Coronary artery (tissue), 2 donors: Measurements from ENCODE around the gene SCGB1D4.
A peak's percentile ranks its signal among the peaks of the same experiment; 100 is the strongest.
"Not testable (repeated sequence)": the region's sequence is repeated elsewhere in the genome, so short reads cannot be mapped to it uniquely, and the experiment has no call there.

ENCODE experiments used
- DNase-seq: peaks from one replicate; pipeline ENCODE4 v3.0.0-alpha.2; 2017; ENCODE audit warnings: low spot score
- H3K27ac ChIP-seq, 2 donors: fragments of 200-600 bp; sonication (generic); one replicate each; pipeline ENCODE4 v1.5.1; 2016 to 2019
- H3K4me3 ChIP-seq: fragments of 200-600 bp; sonication (generic); 2 replicates; pipeline ENCODE4 v1.5.1; 2016; ENCODE audit warnings: mild to moderate bottlenecking, moderate library complexity
- CTCF ChIP-seq: fragments of 200-600 bp; sonication (generic); IDR thresholded peaks from one replicate; pipeline ENCODE4 v1.5.1; 2019; ENCODE audit warnings: antibody characterized with exemption

The SCGB1D4 gene, protein sequence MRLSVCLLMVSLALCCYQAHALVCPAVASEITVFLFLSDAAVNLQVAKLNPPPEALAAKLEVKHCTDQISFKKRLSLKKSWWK

DNA sequence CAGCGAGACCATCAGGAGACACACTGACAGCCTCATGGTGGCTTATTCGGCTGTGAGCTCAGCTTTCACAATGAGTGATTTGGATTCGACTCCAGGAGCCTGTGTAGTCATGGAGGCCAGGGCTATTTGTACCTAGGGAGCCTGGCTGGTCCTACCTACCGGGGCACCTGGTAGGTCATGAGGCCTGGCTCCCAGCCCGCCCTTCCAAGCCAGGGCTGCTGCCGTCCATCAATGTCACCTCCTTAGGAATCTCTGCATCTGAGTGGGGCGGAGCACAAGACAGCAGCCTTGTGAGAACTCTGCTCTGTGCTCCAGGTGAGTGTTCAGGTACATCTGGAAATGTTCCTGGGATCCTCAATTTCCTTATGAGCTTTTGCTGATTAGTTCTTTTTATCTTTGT is at the start of gene SCGB1D4:
SCGB1D4 (minus strand) TSS at position 101 of the 400 bp plus-strand sequence; CDS start at position 36, 65 bp downstream.
- DNase-seq: no peak
- no peak within 1 kb of the TSS for H3K27ac ChIP-seq
- no peak for TF ChIP-seq CTCF
- H3K4me3 ChIP-seq: no peak within 1 kb of the TSS

GRCh38 chr11:62345861-62346260 is 47.0 kb upstream of the SCGB1D4 start:
- Histone ChIP-seq H3K27ac (no peak overlapping the region), H3K4me3 (no peak overlapping the region)
- TF ChIP-seq CTCF: no peak
- no peak for DNase-seq

- no peak for DNase-seq
- H3K4me3 ChIP-seq: no peak overlapping the region
- no peak for TF ChIP-seq CTCF
- peak overlapping the region in 1 of 2 donors; percentile 41 for H3K27ac ChIP-seq
Measured at GRCh38 chr11:62344210-62344609, 45.3 kb upstream of the SCGB1D4 start.

DNA sequence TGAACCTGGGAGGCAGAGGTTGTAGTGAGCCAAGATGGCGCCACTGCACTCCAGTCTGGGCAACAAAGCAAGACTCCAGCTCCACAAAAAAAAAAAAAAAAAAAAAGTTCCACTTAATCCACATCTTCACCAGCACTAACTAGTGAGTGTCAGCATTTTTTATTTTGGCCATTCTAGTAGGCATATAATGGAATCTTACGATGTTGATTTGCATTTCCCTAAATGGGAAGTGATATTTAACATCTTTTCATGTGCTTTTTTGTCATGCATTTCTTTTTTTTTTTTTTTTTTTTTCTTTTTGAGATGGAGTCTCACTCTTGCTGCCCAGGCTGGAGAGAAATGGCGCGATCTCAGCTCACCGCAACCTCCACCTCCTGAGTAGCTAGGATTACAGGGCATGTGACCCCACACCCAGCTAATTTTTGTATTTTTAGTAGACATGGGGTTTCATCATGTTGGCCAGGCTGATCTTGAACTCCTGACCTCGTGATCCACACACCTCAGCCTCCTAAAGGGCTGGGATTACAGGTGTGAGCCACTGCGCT is 44.8 kb upstream of the SCGB1D4 start:
- not testable (repeated sequence) for DNase-seq, H3K4me3 ChIP-seq
- peak overlapping the region in 1 of 2 donors; percentile 41 for H3K27ac ChIP-seq

- H3K4me3 ChIP-seq: no peak overlapping the region
- TF ChIP-seq CTCF: no peak
- no peak overlapping the region for H3K27ac ChIP-seq
- no peak for DNase-seq
Measured at GRCh38 chr11:62341588-62341987, 42.7 kb upstream of the SCGB1D4 start.

DNA sequence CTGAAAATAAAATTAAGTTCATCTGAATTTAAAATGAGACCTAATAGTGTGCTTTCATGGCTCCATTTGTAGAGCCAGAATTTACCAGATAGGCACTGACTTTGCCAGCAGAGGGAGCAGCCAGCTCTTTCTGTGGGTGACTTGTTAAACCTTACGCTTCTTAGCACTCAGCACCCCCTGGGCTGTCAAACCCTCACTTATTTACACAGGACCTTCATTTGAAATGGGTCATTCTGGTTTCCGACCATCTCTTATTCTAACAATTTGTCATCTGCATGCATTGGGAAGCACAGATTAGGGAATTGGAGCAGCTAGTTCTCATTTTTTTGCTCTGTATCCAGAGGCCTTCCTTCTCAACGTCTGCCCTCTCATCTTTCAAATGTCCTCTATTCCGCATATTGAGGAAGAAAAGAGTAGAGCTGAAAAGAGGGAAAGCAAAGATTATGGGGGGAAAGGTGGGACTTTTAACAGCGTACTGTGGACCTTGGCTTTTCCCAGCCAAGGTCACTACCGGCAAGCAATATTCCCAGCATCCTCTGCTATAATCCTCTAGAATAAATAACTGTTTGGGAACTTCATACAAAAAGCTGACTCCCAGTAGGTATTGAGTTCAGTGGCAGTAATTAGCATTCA is 41.5 kb upstream of the SCGB1D4 start:
- H3K27ac ChIP-seq: peak overlapping the region in 1 of 2 donors; percentile 28
- H3K4me3 ChIP-seq: no peak overlapping the region
- no peak for DNase-seq
- TF ChIP-seq CTCF: peak; percentile 15

DNA sequence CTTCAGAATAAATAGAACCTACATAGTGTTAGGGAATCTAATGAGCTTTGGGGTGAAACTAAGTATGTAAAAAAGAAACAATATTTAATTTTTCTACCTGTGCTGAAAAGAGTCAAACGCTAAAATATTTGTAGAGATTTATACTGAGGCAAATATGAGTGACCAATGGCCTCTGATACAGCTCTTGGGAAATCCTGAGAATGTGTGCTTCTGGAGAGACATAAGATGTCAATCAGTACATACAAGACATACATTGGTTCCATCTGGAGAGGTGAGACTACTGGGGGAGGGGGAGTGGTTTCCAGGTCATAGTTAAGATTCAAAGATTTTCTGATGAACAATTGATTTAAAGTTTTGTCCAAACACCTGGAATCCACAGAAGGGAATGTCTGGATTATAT is 39.3 kb upstream of the SCGB1D4 start:
- H3K4me3 ChIP-seq: peak overlapping the region; percentile 88
- TF ChIP-seq CTCF: no peak
- DNase-seq: no peak
- no peak overlapping the region for H3K27ac ChIP-seq
